Activated CD8-positive, alpha-beta T cell treated with anti-CD3 and anti-CD28 coated beads, Interleukin-2, amount 10 ng/mL, durations not matched to agents 7 days and 5 days (primary cell): Measurements from ENCODE around the gene SFRP5. TPM values are rescaled to one million over a fixed set of nuclear protein-coding genes. Genes with fewer than 3 reads are reported as not detected.

Experiments
- ATAC-seq: fragments of 150-1000 bp; cut with Tn5 transposase; one replicate; pipeline ENCODE4 v1.10.0; 2021; ENCODE audit warnings: moderate library complexity
- CTCF ChIA-PET: fragments of 350-600 bp; sonication (Branson Sonifier 250); formaldehyde crosslinking; loops from one replicate; lab custom pipeline; 2021; ENCODE audit warnings: antibody characterized with exemption; lab: Charles Lee
- POLR2A ChIA-PET: fragments of 350-600 bp; sonication (Branson Sonifier 250); formaldehyde crosslinking; loops from one replicate; lab custom pipeline; 2021; ENCODE audit warnings: antibody characterized with exemption; lab: Charles Lee
- DNase-seq: peaks from one replicate; pipeline ENCODE4 v3.0.0-alpha.2; 2020
- H3K27ac Mint-ChIP-seq: one replicate; pipeline ENCODE4 v1.8.0; 2021; ENCODE audit warnings: mild to moderate bottlenecking, mixed read lengths
- H3K27me3 Mint-ChIP-seq: one replicate; pipeline ENCODE4 v1.8.0; 2021; ENCODE audit warnings: low read depth, mixed read lengths
- H3K36me3 Mint-ChIP-seq: one replicate; pipeline ENCODE4 v1.8.0; 2021; ENCODE audit warnings: low read depth, mixed read lengths
- H3K4me1 Mint-ChIP-seq: one replicate; pipeline ENCODE4 v1.8.0; 2021; ENCODE audit warnings: low read depth, mixed read lengths
- H3K4me3 Mint-ChIP-seq: one replicate; pipeline ENCODE4 v1.8.0; 2021; ENCODE audit warnings: mild to moderate bottlenecking, mixed read lengths
- H3K9me3 Mint-ChIP-seq: one replicate; pipeline ENCODE4 v1.8.0; 2022; ENCODE audit warnings: mixed read lengths; ENCODE audit not compliant: insufficient read depth
- total RNA-seq, 2 experiments: library from RNA; stranded (reverse); gene quantifications; one replicate each; pipeline ENCODE4 v1.2.3, GENCODE V29; 2021

The SFRP5 gene
- total RNA-seq, 2 experiments from 2014 or later = 0.24 to 0.42 TPM

DNA sequence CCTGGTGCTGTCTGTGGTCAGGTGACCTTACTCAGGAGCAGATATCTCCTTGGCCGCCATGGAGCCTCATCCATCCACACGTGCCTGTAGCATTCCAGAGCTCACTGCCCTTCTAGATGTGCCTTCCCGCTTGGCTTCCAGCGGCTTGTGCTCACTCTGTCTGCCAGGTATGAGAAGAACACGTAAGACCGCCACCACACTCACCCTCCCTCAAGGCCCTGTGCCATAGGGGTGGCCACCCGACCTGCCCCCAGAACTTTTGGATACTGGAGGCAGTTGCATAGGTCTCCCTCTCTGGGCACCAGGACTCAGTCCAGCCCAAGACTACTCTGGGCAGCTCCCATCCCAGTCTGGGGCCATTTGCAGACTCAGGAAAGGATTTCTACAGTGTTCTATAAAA, 54.2 kb downstream of the SFRP5 start:
- Mint-ChIP-seq H3K27me3 (peaks cover 19% of the 10 kb centered on the region), H3K36me3 (no peaks in the 10 kb centered on the region), H3K4me1 (peaks cover 20% of the 10 kb centered on the region), H3K27ac (no peak overlapping the region), H3K4me3 (no peak overlapping the region), H3K9me3 (no peaks in the 10 kb centered on the region)
- ChIA-PET CTCF (interaction anchor here (1.2 to 11.1 kb wide), 3 partner anchors 15 to 40 kb away, joined by 3 to 171 read pairs (median 19); partner anchors contain the start of gene ZFYVE27), POLR2A (interaction anchor here (0.9 to 1.5 kb wide), 2 partner anchors 13 to 19 kb away, joined by 3 to 4 read pairs; partner anchors contain the start of gene ZFYVE27)
- ATAC-seq (no peak), DNase-seq (no peak)

Other genes with a start within 250 kb of the SFRP5 start
- under 1 TPM in 1 of 2 experiments, not detected in 1; 0.26 TPM for gene ANKRD2, start 199.2 kb downstream of the SFRP5 start, total RNA-seq
- not detected for gene HOGA1, start 187.6 kb downstream of the SFRP5 start, total RNA-seq
- not detected for gene C10orf62, start 182.3 kb downstream of the SFRP5 start, total RNA-seq
- gene MORN4, start 138.5 kb downstream of the SFRP5 start, total RNA-seq = 1 to 10 TPM; 1.1 to 1.2 TPM
- 1 to 10 TPM; 8.9 to 9.5 TPM for gene PI4K2A, start 131.3 kb downstream of the SFRP5 start, total RNA-seq
- gene AVPI1, start 84.8 kb downstream of the SFRP5 start, total RNA-seq = 1 to 10 TPM; 1.1 to 1.7 TPM
- gene MARVELD1, start 58.3 kb downstream of the SFRP5 start, total RNA-seq = 1 to 10 TPM; 2.2 to 2.4 TPM
- 10 to 100 TPM; 23.8 to 27.3 TPM for gene ZFYVE27, start 34.9 kb downstream of the SFRP5 start, total RNA-seq
- 10 to 100 TPM; 10.4 to 11.0 TPM for gene GOLGA7B, start 77.8 kb upstream of the SFRP5 start, total RNA-seq